Pulmonary artery endothelial cell (primary cell): Measurements from ENCODE around the gene KLF11. TPM values are rescaled to one million over a fixed set of nuclear protein-coding genes. Genes with fewer than 3 reads are reported as not detected.
"Not testable (repeated sequence)": the region's sequence is repeated elsewhere in the genome, so short reads cannot be mapped to it uniquely, and the experiment has no call there.

ENCODE experiments used
- DNase-seq: peaks from one replicate; pipeline ENCODE4 v3.0.0-alpha.2; 2011; ENCODE audit warnings: low read depth, low spot score
- total RNA-seq: library from RNA; depleted of rRNA; stranded (reverse); fragments of >200 nt; gene quantifications from 2 replicates; pipeline ENCODE4 v1.2.3, GENCODE V29; 2014

The KLF11 gene
- total RNA-seq, 1 donor from 2014 or later: 5.3 TPM

DNA sequence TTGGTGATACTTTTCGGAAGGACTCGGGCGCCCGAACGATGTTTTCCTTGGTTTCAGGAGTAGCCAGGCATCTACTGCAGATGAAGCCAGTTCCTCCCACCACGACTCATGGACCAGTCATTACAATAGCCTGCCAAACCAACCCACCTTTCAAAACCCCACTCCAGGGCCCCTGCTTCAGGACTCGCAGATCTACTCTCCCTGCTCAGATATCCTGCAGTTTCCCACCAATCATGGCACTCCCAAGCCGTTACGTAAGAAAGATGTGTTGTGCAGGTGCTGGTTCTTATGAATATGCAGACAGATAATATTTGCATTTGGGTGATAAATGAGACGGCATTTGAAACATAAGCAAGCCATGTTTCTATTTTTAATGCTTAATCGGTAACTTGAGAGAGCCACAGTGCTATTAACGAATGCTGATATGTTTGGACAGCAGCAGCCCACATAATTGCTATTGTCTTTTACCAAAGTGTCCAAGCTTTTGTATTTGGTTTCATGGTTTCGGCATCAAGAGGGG is 40.4 kb downstream of the KLF11 start:
- no peak for DNase-seq

DNA sequence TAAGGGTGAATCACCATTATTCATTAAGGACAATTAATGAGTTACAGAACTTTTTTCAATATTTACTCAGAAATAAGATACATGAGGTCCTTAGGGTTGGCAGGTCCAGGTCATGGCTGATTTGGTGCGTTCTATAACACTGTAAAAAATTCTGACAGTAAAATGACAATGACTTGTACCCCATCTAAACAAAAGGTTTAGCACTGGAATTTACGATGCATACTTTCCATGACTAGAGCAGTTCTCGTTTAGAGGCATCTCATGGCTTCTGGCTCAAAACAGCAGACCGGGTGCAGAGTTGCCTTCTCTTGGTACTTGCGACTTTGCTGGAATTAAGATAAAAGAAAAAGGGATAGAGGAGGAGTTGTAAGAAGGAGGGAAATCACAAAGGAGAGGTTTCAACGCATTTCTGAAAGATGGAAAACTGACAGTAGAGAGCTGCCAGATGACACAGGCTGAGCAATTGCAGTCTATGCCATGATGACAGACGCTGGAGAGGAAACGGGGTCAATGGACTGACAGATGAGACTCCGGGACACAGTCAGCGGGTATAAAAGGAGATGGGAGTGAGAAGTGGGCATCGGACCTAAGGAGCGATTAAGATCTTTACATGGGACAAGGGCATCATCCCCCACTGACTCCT is 41.0 kb downstream of the KLF11 start:
- no peak for DNase-seq

DNA sequence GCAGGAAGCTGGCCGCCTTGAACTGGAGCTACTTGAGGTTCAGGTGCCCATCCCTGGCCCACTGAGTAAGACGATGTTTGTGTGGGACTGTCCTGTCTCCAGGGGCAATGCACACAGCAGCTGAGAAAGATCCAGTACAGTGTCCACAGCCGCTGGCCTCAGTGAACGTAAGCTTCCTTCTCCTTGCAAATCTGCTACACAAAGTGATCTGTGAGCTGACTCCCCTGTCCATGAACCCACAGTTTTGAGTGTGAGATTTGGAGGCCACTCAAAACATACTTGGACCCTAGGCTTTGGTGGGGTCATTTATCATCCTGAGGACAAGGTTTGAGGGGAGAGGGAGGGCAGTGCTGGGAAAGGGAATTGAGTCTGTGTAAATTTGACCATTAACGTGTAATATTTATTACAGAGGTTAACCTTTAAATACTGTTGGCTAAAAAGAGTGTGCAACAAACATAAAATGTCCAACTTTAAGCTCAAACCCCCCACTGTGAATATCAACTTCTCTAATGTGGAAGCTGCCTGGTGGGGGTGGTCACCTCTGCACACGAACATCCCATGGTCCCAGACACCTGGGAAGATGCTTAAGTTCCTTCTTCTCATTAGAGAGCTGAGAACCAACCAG is 41.8 kb downstream of the KLF11 start:
- no peak for DNase-seq

DNA sequence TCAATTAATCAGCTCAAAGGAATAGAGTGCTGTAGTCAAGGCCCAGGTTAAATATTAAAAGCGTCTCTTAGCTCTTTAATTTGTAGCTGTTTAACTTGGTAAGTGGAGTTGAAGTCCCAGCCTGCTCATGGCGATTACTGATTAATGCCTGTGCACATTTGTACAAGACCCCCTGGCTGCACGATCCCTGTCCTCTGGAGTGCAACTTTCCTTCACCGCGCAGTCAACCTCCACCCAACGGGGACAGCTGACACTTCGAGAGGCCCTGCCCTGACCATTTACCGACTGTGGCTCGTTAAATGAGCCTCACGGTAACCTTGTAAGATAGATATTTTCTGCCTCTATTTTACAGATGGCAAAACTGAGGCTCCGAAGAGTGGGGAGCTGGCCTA is 42.3 kb downstream of the KLF11 start:
- no peak for DNase-seq

DNA sequence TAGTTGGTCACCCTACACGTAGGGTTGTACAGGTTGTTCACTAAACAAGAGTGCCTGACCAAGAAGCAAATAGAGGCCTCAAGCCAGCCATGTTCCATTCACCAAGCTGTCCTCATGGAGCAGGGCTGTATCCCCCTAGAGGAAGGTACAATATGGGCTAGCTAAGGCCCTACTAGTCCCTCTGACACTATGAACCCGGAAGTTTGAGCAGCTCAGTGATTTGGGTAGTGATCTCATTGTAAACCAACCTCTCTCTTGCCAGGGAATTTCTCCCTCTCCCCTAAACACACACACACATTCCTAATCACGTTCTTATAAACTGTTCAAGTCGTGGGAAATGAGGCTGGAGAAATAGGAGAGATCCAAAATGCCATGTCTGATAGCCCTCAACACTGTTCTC is 43.6 kb downstream of the KLF11 start:
- no peak for DNase-seq

DNA sequence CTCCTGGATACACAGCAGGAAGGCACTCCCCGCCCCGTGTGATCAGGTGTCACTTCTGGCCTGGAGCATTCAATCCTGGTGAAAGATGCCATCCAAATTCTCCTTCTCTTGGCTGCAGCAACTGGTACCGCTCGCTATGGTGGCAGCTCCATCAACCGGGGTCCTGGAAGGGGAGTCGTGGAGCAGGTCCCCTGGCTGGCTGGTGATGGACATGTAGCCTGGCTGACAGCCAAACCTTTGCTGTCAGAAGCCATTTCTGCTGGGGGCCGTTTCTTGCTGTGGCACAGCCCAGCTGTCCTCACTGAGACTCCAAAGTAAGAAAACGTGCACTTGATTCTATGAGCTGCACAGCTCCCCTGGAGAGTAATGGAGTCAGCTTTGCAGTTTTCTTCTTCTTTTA is 44.0 kb downstream of the KLF11 start:
- DNase-seq: no peak

DNA sequence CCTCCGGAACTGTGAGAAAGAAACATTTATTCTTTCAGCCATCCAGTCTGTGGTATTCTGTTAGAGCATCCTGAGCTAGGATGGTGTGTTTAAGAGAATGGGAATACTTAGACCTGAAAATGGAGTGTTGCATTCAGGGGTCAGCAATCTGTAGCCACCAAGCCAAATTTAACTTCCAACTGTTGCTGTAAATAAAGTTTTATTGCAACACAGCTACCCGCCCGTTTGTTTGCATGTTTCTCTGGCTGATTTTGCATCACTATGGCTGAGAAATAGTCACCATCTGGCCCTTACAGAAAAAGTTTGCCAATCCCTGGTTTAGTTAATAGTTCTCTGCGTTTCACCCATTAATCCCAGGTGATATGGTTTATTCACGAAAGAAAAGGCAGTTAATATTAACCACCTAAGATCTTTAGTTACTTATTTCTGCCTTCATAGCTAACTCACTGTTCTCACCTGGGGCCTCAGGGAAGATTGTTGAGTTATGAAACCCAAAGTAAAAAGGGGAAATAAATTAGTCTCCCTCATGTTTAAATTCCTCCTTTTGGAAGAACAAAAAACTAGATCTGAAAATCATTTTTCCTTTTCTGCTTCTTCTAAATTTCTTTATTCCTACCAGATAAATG is 46.3 kb downstream of the KLF11 start:
- no peak for DNase-seq

DNA sequence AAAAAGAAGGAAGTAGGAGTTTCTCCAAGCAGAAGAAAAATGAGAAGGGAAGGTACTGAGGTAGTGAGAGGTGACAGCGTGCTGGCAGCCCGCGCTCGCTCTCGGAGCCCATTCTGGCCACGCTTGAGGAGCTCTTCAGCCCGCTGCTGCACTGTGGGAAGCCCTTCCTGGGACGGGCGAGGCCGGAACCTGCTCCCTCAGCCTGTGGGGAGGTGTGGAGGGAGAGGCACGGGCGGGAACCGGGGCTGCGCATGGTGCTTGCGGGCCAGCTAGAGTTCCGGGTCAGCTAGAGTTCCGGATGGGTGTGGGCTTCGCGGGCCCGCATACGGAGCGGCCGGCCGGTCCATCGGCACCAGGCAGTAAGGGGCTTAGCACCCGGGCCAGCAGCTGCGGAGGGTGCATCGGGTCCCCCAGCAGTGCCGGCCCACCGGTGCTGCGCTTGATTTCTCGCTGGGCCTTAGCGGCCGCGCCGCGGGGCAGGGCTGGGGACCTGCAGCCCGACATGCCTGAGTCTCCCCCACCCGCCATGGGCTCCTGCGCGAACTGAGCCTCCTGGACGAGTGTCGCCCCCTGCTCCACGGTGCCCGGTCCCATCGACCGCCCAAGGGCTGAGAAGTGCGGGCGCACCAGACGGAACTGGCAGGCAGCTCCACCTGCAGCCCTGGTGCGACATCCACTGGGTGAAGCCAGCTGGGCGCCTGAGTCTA is 48.0 kb downstream of the KLF11 start:
- DNase-seq: no peak

DNA sequence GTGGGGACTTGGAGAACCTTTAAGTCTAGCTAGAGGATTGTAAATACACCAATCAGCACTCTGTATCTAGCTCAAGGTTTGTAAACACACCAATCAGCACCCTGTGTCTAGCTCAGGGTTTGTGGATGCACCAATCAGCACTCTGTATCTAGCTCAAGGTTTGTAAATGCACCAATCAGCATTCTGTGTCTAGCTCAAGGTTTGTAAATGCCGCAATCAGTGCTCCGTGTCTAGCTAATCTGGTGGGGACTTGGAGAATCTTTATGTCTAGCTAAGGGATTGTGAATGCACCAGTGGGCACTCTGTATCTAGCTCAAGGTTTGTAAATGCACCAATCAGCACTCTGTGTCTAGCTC is 48.5 kb downstream of the KLF11 start:
- not testable (repeated sequence) for DNase-seq

DNA sequence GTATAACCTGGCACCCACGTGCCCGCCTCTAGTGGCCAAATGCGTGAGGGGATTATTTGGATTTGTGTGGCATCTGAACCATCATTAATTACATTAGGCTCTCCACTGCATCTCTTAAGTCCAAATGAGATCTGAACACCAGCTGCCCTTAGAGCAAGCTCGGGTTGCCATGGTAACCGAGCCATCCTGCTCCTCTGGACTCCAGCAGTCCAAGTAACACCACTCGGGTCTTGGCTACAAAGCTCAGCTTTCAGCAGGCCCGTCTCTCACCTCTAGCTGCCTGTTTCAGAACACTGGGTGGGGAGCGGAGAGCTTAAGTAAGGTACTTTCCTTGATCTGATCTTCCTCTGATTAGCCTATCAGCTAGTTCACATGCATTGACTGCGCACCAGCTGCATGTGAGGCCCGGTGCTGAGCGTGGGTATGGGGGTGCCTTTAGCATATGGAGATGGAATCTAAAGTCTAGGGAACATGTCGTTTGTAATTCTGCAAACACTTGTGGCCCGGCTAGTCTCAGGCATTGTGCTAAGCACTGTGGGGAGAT is 51.0 kb downstream of the KLF11 start:
- DNase-seq: no peak

DNA sequence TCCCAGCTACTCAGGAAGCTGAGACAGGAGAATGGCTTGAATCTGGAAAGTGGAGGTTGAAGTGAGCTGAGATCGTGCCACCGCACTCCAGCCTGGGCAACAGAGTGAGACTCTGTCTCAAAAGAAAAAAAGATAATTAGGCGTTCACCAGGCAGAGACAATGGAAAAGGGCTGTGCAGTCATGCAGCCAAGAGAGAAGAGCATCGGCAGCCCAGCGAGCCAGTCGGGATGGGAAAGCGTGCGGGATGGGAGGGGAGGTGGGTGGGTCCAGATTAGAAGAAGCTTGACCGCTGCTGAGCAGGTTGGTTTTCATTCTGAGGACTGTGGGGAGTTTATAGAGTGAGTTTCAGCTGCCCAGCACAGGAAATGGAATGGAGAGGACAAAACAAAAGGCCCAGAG is 51.8 kb downstream of the KLF11 start:
- DNase-seq: no peak

DNA sequence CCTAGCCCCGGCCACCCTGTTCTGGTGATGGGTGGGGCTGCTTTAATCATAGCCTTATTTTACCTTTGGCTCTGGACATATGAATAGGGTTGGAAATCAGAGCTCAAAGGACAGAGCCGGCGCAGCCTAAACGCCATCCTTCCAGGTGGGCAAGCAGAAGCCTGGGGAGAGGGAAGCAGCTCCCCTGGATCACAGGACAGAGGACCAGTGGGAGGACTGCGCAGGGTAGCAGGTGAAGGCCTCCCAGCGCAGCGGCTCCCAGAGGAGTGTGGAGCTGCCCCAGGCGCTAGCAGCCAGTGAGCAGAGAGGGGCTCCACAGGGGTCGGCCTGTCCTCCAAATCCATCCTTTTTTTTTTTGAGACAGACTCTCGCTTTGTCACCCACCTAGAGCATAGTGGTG is 53.3 kb downstream of the KLF11 start:
- no peak for DNase-seq

DNA sequence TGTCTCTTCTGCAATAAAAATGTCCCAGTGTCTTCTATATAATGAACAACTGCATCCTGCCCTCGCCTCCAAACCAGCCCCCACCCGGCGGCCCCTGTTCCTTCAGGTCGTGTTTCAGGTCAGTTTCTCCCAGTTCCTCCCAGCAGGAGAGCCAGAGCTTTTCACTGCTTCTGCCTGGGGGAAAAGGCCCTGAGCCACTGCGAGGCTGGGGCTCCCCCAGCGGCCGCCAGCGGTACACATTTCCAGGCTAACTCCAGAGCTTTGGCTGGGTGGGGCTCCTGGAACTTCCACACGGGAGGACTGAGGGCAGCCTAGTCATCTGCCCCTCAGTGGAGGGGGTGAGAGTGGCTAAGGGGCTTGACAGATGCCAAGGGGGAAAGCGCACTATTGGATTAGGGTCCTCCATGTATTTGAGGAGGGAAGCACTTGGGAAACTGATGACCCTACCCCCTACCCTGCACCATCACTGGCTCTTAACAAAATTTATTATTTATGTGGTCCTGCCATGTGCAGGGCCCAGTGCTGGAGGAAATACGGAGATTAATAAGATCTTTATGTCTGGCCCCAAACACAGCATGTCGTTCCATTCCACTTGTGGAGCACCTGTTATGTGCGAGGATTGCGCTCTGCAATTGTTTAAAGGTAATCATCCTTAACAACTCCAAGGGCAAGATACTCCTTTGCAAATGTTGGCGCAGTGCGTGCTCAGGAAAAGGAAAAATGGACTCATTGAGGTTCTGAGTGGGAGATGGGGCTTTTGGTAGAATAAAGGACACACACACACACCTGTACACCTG is 54.2 kb downstream of the KLF11 start:
- no peak for DNase-seq

DNA sequence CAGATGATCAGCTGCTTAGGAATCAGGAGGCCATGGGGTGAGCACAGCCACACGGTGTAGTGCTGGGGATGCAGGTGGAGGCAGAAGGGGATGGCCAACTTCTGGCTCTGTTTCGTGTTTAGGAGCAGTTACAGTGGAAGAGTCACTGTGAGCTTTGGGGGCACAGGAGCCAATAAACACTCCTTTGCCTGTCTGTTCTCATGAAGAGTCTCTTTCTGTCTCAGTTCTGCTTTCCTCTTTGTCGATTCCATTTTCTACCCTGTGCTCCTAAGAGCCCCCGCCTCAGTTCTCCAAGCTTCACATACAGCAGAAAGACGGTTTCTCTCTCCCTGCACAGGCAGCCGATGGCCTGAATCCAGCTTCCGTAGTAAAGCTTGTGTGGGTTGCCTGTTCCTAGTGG is 58.1 kb downstream of the KLF11 start:
- DNase-seq: no peak

DNA sequence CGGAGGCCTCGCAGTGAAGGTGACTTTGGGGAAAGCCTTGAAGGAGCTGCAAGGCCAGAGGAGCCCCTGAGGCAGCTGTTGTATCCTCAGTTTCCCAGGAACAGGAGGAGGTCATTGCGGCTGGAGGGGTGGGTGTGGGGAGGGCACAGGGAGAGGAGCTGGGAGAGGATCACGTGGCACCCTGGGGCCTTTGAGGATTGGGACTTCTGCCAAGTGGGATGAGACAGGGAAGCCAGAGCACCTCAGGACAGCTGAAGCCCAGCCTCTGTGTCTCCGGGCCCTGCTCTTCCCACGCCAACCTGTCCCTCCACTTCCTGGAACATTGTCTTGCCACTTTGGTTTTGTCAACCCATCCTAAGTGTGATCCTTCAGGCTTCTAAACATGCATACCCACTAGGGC is 59.8 kb downstream of the KLF11 start:
- no peak for DNase-seq

Other genes starting within 250 kb of the KLF11 start
- gene TAF1B, start 200.1 kb upstream of the KLF11 start, total RNA-seq: 19.5 and 26.7 TPM in 2 replicates
- gene GRHL1, start 91.9 kb upstream of the KLF11 start, total RNA-seq: 0.53 and 1.2 TPM in 2 replicates
- 0.04 and 0.07 TPM in 2 replicates for gene CYS1, start 36.9 kb downstream of the KLF11 start, total RNA-seq
- gene RRM2, start 79.2 kb downstream of the KLF11 start, total RNA-seq: 58.2 and 88.6 TPM in 2 replicates